GM19372 (cell line): ENCODE data around the gene SST.
"Not testable (repeated sequence)": the region's sequence is repeated elsewhere in the genome, so short reads cannot be mapped to it uniquely, and the experiment has no call there.

Experiments
- ATAC-seq: cut with Tn5 transposase; IDR thresholded peaks from one replicate; pipeline ENCODE4 v1.9.1; 2021; ENCODE audit warnings: mild to moderate bottlenecking, low read depth, moderate library complexity; ENCODE audit not compliant: unreplicated experiment

Gene SST

DNA sequence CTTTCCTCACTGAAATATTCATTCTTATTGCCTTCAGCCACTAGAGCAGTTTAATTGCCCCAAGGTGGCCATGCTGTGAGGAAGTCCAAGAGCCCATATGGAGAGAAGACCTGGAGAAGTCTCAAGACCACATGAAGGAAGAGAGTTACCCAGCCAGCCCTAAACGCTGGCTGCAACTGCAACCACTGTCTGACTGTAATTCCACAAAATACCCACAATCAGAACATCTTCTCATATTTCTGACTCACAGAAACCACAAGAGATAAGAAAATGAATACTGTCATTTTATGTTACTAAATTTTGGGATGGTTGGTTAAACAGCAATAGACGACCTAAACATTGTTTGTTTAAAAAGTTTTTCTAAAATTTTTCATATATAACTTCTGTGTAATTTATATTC, 14.7 kb upstream of the SST start:
- ATAC-seq: no peak

DNA sequence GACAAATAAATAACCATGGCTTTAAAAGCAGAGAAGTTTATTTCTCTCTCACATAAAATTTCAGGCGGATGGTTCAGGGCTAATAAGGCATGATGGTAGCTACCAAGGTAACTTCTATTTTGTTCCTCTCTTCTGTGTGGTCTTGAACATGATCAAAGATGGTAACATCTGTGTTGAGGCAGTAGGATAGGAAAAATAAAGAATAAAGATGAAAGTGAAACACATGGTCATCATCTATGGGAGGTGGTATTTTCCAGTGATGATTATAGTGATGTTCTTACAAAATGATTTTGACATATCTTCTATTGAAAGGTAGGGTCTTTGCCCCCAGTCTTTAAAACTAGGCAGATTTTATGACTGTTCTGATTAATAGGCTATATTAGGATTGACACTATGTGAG, 14.2 kb upstream of the SST start:
- ATAC-seq: no peak

DNA sequence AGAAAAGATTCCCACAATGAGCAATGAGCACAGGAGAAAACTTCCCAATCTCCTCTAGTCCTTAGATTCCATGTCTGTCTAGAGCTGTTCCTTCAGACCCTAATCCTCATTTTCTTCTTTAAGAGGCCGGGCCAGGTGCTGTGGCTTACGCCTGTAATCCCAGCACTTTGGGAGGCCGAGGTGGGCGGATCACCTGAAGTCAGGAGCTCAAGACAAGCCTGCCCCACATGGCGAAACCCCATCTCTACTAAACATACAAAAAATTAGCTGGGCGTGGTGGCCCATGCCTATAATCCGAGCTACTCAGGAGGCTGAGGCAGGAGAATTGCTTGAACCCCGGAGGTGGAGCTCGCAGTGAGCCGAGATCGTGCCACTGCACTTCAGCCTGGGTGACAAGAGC, 11.6 kb upstream of the SST start:
- ATAC-seq: not testable (repeated sequence)

DNA sequence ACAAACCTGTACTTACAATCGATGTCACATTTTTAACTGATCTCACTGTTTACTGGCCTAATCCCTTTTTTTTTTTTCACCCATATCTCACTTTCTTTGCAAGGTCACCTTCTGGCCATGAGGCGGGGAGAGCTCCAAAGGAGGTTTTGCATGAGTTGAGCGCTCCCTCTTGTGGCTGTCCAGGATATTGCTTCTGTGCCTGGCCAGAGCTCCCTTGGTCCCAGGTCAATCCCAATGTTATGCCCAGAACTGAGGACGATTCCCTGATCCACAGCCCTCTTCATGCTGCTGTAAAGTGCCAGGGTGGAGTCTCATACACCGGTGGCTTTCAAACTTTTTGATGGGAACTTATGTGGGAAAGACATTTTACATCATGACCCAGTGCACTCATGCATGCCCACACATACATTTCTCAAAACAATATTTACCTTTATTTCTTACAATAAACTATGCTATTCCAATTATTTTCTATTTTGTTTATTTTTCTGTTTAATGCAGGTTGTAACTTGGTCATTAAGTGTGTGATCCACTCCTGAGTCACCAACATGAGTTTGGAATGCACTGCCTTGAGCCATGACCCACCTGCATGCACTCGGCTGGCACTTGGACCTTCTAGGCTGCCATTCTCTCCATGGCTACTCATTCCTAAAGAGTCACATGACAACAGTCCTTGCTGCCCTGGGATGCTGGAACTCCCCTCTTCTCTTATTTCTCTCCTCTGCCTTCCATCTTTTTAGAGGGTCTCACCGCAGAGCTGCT, 9.6 kb upstream of the SST start:
- peak; percentile 76 for ATAC-seq

DNA sequence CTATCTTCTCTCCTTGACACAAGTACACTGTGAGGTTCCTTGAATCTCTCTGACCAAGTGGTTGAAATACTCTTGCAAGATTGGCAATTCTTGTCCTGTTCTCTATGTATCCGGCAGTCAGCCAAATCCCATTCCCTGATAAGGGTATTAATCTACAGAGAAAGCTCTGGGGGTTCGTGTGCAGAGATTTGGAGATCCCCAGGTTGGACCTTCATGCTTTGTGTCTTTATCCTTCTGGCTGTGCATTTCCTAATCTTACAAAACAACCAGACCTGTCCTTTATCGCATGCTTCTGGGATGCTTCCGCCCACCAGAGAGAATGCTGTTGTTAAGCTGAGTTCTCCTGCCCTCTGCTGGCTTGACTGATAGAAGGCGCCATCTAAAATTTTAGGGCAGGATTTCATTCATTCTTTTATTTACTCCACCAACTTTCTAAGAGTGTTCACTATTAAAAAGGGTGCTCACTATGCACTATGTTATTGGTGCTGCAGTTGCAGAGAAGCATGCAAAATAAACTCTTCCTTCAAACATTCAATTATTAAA, 8.6 kb upstream of the SST start:
- no peak for ATAC-seq

DNA sequence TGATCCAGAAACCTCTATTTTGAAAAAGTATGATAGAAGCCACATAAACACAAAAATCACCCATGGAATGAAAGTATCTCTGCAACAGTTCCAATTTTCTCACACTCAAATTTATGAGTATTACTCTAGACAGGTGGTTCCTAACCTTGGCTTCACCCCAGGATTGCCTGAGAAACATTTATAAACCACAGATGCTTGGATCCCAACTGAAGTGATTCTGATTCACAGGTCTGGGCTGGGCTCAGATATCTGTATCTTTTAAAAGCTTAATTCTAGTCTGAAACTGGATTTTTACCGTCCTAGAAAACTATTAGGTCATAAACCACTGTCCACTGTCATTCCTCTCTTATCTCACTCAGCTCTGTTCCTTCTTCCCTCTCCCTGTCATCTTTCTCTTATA, 7.4 kb upstream of the SST start:
- ATAC-seq: no peak

DNA sequence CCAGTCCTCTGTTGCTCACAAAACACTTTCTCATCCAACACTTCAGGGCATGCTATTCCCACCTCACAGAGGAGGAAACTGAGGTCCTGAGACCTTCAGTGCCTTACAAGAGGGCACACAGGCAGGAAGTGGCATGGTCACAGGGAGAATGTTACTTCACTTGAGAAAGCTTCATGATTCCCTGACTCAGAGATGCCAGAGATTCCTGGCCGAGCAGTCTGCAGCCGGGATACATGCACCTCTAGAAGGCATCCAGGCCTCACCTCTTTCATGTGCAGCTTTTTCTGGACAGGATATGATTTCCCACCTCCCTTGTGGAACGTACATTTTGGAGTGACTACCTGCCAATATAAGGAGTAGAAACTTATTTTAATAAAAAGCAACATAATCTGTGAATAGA, 2.8 kb upstream of the SST start:
- ATAC-seq: no peak

DNA sequence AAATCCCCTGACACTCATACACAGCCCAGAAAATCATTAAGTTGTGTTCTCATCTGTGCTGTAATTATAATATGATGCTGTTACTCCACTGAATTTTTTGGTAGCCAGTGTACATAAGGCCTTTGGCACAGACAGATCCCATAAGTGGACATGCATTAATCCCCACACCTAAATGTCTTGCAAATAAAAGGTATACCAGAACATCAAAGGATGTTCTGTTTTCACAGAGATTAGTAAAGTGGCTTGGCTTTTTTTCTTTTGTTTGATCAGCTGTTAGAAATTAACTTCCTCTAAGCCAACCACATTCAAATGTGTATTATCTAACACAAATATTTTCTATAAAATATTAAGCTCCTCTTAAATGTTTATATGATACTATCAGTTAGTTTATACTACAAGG, 2.7 kb downstream of the SST start:
- ATAC-seq: no peak

DNA sequence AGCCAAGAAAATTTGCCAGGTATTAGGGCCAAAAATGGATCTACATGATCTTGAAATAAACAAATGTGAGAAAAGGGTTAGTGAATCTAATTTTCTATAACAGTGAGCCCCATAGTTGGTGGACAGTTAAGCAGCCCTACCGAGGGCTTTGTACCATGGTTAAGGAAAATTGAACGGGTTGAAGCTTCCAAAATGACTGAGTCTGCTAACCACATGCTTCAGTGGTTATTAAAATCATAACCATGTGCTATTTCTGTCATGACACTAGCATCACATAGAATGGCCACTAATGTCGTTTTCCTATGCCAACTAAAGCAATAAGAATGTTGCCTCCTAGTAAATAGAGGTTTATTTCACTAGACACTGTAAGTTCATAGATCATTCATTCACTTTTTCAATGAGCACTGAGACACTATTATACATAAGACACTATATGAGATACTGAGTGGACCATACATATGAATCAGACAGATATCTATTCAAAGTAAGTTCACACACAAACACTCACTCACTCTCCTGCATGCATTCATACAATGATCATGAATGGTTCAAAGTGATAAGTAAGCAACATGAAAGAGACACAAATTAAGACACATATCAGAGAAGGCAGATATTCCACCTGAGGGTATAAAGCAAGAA, 4.3 kb downstream of the SST start:
- no peak for ATAC-seq

DNA sequence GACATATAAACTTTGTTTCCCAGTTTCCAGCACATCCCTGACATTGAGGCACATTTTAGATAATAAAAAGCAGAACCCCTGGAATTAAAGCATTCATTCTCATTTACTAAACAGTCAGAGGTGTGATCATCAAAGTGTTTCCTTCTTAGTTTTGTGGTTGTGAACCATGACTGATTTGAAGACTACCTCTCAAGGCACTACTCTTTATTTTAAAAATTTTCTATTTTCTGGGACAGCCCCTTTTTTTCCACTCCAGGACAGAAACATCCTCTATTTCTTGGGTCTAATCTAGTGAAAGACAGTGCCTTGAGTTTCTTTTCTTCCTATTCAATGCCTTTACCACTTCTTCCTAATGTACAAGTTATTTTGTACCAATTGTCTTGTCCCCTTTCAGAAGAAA, 5.2 kb downstream of the SST start:
- ATAC-seq: no peak

DNA sequence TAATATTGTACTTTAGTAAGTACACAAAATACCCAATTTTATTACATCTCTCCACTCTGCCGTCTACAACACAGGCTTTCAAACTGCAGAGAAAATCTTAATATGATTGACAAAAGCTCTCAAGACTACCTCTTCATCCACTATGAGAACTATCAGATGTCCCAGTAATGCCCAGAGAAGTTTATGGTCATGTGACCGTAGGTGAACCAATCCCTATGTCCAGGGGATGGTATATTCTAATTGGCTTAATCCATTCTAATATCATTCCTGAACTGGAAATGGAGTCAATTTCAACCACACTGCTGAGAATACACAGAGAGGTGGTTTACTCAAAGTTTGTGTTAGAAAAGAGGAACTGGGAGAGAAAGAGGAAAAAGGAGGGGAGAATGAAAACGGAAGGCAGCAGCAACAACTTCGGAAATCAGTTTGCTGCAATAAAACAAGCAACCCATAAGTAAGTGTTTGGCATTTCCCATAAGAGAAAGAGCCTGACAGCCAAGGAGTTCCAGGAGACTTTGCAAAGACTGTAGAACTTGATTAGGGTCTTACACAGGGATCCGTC, 7.3 kb downstream of the SST start:
- no peak for ATAC-seq

DNA sequence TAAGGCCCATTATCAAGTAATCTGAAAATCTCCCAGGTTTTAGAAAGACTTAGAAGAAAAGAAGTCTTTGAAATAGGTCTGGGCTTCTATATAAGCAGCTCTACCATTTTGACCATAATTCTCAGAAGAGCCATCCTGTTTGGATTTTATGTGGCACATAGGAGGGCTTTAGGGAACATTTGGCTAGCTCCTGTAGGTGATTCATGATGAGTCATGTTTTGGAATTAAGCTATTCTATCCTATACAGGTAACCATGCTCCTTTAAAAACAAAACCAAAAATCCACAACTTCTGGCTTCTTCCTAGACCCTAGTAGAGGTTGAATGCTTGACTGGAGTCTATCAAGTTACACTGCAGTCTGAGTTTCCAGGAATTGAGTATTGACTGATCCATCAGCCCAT, 8.9 kb downstream of the SST start:
- ATAC-seq: no peak

DNA sequence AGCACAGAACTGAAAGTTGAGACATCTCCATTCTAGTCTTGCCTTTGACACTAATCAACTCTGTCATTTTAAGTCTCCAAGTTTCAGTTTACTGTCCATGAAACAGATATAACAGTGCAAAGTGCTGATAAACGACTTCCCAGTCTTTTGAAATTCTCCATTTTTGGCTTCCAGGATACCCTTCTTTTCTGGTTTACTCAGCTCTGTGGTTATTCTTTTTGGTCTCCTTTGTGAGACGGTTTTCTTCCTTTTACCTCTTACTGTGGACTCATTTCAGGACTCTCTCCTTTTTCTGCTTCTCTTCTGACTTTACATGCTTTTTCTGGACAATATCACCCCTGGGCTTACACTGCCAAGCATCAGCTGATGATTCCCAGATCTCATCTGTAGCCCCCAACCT, 18.9 kb downstream of the SST start:
- no peak for ATAC-seq

DNA sequence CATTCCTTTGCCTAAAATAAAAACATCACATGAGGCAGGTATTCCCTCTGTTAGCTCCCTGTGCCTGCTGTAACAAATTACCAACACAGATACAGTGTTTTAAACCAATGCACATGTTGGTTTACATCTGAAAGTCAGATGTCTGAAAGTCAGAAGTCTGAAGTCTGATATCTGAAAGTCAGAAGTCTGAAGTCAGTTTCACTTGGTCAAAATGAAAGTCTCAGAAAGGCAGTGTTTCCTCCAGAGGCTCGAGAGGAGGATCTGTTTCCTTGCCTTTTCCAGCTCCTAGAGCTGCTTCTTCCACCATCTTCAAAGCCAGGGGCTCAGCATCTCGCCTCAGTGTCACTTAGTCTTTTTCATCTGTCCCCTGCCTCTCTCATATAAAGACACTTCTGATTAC, 22.0 kb downstream of the SST start:
- ATAC-seq: peak; percentile 90

DNA sequence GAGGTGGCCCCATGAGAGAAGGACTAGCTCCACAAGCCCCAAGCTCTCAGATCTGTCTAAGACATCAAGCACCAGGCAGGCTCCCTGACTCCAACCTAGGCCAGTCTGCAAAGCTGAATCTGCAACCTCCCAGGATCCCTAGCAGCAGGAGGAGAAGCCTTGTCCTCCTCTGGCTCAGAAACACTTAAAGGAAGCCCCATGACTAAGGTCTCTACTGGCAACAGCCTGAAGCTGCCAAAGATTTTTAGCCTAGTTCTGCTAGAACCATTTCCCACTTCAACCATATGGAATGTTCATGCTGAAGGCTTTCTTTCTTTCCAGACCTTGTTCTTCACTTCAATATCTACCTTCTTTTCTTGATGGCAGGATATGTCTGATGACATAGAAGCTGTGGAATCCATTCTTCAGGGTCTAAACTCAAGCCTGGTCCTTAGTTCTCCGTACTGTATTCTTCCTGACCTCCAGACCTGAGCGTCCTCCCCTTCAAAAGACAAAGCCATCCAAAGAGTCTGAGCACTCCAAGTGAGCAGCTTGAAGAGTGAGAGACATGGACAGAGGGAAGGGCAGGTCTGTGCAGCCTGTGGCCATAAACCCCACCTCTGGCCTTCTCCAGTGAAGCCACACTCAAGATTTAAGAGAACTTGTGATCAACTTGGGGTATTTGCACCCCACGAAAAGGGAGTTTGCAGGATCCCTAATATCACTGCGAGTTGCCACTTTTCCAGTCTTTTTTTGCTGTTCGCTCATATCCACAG, 23.1 kb downstream of the SST start:
- ATAC-seq: no peak

DNA sequence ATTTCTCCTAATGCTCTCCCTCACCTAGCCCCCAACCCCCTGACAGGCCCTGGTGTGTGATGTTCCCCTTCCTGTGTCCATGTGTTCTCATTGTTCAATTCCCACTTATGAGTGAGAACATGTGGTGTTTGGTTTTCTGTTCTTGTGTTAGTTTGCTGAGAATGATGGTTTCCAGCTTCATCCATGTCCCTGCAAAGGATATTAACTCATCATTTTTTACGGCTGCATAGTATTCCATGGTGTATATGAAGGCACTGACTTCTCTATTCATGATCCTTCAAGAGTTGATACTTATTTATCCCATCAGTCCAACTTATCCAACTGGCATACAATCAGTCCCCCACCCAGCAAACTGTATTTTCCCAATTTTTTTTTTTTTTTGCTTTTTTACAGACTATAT, 24.8 kb downstream of the SST start:
- not testable (repeated sequence) for ATAC-seq

DNA sequence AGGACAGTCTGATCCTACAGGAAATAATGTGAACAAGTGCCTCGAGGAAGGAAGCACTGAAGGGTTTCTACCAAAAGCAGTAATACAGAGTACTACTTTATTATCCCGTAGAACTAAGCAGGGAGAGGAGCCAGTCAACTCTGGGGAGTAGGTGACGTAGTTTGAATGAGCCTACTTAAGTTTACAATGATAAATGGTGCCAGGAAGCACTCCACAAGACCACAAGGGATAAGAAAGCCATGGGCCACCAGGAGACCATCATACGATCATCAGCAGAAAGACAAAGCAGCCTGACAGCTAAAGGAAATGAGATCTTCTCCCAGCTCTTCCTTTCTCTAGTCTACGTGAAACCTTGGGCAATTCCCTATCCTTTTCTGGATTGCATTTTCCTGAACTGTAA, 27.3 kb downstream of the SST start:
- ATAC-seq: no peak

DNA sequence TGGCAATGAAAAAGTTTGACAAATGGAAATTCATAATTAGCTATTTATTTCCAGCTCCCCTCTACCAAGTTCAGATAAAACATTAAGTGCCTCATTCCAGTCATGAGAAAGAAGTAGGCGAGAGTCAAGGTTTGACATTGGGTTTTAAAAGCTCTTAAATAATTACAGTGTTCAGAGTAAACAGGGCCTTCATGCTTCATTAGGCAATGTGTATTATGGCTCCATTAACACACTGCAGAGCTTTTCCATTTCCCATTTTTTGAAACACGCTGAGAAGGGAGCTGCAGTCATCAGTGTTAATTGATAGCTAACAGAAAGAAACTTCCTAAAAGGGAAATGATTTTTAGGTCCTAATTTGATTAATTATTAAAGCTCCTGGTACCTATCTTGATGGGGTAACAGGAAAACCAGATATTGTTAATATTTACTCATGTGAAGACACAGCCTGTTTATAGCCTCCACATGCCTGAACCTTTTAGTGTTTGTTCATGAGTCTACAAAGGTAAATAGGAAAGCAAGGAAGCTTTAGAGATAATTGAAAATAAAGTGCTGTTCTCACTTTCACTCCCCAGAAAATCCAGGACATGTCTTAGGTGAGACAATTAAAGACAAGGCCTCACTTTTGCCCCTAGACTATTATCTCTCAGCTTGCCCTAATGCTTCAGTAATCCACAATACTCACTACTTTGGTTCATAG, 28.7 kb downstream of the SST start:
- ATAC-seq: no peak

DNA sequence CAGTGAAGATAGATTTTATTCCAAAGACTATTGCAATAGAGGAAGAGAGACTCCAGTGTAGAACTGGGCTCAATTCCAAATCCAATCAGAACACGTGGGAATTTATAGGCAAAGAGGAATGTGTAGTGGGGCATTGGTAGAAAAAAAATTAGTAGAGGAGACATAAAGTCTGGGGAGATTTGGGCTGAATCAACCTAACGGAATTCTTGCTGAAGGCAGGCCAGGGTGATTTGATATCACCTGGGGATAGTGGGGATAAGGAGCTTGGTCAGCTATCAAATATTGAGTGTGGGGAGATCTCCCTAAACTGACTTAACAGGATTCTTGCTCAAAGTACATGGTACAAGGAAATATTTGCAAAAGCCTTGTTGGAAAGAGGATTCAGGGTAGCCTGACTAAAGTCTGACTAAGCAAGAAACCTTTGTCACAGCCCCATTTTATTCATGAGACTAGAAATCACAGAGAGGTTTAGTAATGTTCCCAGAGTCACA, 29.6 kb downstream of the SST start:
- ATAC-seq: no peak

DNA sequence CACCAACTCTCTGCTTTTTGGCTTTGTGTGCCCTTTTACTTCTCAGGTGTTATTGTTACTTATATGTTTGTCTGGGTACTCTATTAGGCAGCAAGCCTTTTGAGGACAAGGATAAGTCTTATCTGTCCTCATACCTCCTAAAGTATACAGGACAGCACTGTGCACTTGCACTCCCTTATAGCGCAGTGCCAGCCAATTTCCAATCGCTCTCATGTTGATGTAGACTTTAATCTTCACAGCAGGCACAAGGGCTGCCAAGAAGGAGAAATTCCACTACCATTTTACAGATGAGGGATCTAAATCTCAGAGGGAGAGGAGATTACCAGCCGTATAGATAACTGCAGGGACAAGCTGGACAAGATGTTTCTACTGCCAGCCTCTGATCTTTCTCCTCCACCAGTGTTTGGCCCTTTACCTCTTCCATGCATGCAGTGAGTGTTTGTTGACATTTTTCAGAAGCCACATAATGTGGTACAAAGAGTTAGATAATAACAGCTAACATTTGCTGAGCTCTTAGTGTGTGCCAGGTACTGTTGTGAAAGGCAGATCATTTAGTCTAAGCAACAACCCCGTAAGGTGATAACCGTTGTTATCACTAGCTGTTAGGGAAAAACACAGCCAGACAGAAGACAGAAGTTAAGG, 30.1 kb downstream of the SST start:
- no peak for ATAC-seq
